H1 (cell line): ENCODE measurements around the gene PRRX2. TPM values are rescaled to one million over a fixed set of nuclear protein-coding genes. Genes with fewer than 3 reads are reported as not detected.

ENCODE experiments used
- CTCF ChIA-PET: fragments of 300-600 bp; sonication (Branson Sonifier 250); formaldehyde crosslinking; loops from one replicate; lab custom pipeline; 2021; ENCODE audit not compliant: partially characterized antibody; lab: Charles Lee
- POLR2A ChIA-PET: fragments of 300-600 bp; sonication (Branson Sonifier 250); formaldehyde crosslinking; loops from one replicate; lab custom pipeline; 2021; ENCODE audit warnings: inconsistent platforms; ENCODE audit not compliant: partially characterized antibody; lab: Charles Lee
- DNase-seq, 2 experiments: peaks; one replicate each; pipeline versions ENCODE4 v3.0.0 to v3.0.0-alpha.2; 2010 to 2022; ENCODE audit warnings: low spot score in 2 of 2, low read depth in 1 of 2, mixed read lengths in 1 of 2
- FAIRE-seq: peaks from 2 replicates; lab custom pipeline; 2011; peaks lifted over from hg19 to GRCh38; lab: Jason Lieb, UNC
- H2AFZ ChIP-seq: 2 replicates; pipeline ENCODE4 v1.8.1; 2012; ENCODE audit warnings: low read length, inconsistent platforms
- H2AK5ac ChIP-seq: 2 replicates; pipeline ENCODE4 v1.6.1; 2013; ENCODE audit warnings: low read depth, low read length
- H2BK120ac ChIP-seq: replicated peaks from 2 replicates; pipeline ENCODE3; 2013; ENCODE audit warnings: low read depth, low read length, inconsistent platforms
- H2BK12ac ChIP-seq: 2 replicates; pipeline ENCODE4 v1.6.1; 2013; ENCODE audit warnings: low read depth, low read length
- H2BK15ac ChIP-seq: 2 replicates; pipeline ENCODE4 v1.6.1; 2013; ENCODE audit warnings: low read length
- H2BK20ac ChIP-seq: 2 replicates; pipeline ENCODE4 v1.6.1; 2013; ENCODE audit warnings: low read length
- H2BK5ac ChIP-seq: 2 replicates; pipeline ENCODE4 v1.6.1; 2013; ENCODE audit warnings: low read depth, low read length
- H3K14ac ChIP-seq: 2 replicates; pipeline ENCODE4 v1.6.1; 2013; ENCODE audit warnings: inconsistent platforms; ENCODE audit not compliant: insufficient read length
- H3K18ac ChIP-seq: 2 replicates; pipeline ENCODE4 v1.6.1; 2013; ENCODE audit warnings: low read length; ENCODE audit errors: extremely low read depth
- H3K23ac ChIP-seq: 2 replicates; pipeline ENCODE4 v1.6.1; 2013; ENCODE audit warnings: inconsistent platforms; ENCODE audit not compliant: insufficient read length
- H3K23me2 ChIP-seq: 2 replicates; pipeline ENCODE4 v1.6.1; 2013; ENCODE audit warnings: low read depth, low read length
- H3K27ac ChIP-seq: 2 replicates; pipeline ENCODE4 v1.6.1; 2011; ENCODE audit warnings: low read depth, low read length, inconsistent platforms
- H3K27me3 ChIP-seq, 4 experiments: replicated peaks in 1 of 4; 1 replicate in 1 of 4; 2 replicates in 3 of 4; pipeline versions ENCODE4 v1.6.1 to v1.8.1; 2011 to 2013; ENCODE audit warnings: low read length in 3 of 4, mild to moderate bottlenecking in 3 of 4, inconsistent platforms in 2 of 4, mixed read lengths in 2 of 4, moderate library complexity in 1 of 4; ENCODE audit not compliant: control insufficient read depth in 3 of 4, insufficient read depth in 3 of 4; ENCODE audit errors: extremely low read depth in 1 of 4
- H3K36me3 ChIP-seq, 4 experiments: 2 replicates each; pipeline versions ENCODE4 v1.6.1 to v1.8.1; 2011 to 2013; ENCODE audit warnings: mild to moderate bottlenecking in 4 of 4, low read length in 3 of 4, moderate library complexity in 2 of 4, control low read depth in 1 of 4, inconsistent platforms in 1 of 4; ENCODE audit not compliant: insufficient read depth in 4 of 4, control insufficient read depth in 2 of 4
- H3K4ac ChIP-seq: replicated peaks from 2 replicates; pipeline ENCODE3; 2013; ENCODE audit warnings: low read length, low read depth, mixed read lengths, inconsistent platforms; ENCODE audit not compliant: insufficient read length
- H3K4me1 ChIP-seq, 4 experiments: replicated peaks in 1 of 4; 1 replicate in 1 of 4; 2 replicates in 3 of 4; pipeline versions ENCODE4 v1.6.1 to v1.8.1; 2011 to 2013; ENCODE audit warnings: low read length in 3 of 4, inconsistent platforms in 2 of 4, mixed read lengths in 1 of 4; ENCODE audit not compliant: insufficient read depth in 4 of 4, control insufficient read depth in 3 of 4
- H3K4me2 ChIP-seq, 2 experiments: 2 replicates each; pipeline versions ENCODE4 v1.6.1 to v1.8.1; 2011 to 2013; ENCODE audit warnings: low read depth in 2 of 2, low read length in 2 of 2, control low read depth in 1 of 2, inconsistent platforms in 1 of 2, mild to moderate bottlenecking in 1 of 2; ENCODE audit not compliant: insufficient read depth in 1 of 2
- H3K4me3 ChIP-seq, 4 experiments: fragments of 200-600, 300-600 bp in 1 of 4; sonication (generic), shearing (Covaris generic), sonication (Bioruptor Twin) in 1 of 4; 2 replicates each; pipeline versions ENCODE4 v1.5.1 to v1.8.1; 2011 to 2016; ENCODE audit warnings: low read length in 4 of 4, low read depth in 3 of 4, control low read depth in 2 of 4, inconsistent platforms in 2 of 4, mild to moderate bottlenecking in 2 of 4, mixed read lengths in 1 of 4, moderate library complexity in 1 of 4; ENCODE audit not compliant: insufficient read depth in 2 of 4; ENCODE audit errors: extremely low read depth in 1 of 4
- H3K56ac ChIP-seq: replicated peaks from 2 replicates; pipeline ENCODE3; 2013; ENCODE audit warnings: low read depth, mild to moderate bottlenecking, mixed read lengths, low read length, inconsistent platforms; ENCODE audit not compliant: insufficient read length
- H3K79me1 ChIP-seq: 2 replicates; pipeline ENCODE4 v1.6.1; 2013; ENCODE audit warnings: low read depth, low read length, control low read depth
- H3K79me2 ChIP-seq, 2 experiments: 2 replicates each; pipeline versions ENCODE4 v1.6.1 to v1.8.1; 2012 to 2013; ENCODE audit warnings: low read length in 2 of 2, mild to moderate bottlenecking in 2 of 2, inconsistent platforms in 1 of 2; ENCODE audit not compliant: insufficient read depth in 2 of 2, control insufficient read depth in 1 of 2
- H3K9ac ChIP-seq, 4 experiments: replicated peaks in 1 of 4; 1 replicate in 1 of 4; 2 replicates in 3 of 4; pipeline versions ENCODE4 v1.6.1 to v1.8.1; 2011 to 2013; ENCODE audit warnings: low read depth in 3 of 4, low read length in 3 of 4, control low read depth in 2 of 4, mild to moderate bottlenecking in 2 of 4, moderate library complexity in 2 of 4, inconsistent platforms in 1 of 4; ENCODE audit errors: extremely low read depth in 1 of 4
- H3K9me3 ChIP-seq, 2 experiments: 2 replicates each; pipeline versions ENCODE4 v1.6.1 to v1.8.1; 2012 to 2013; ENCODE audit warnings: mild to moderate bottlenecking in 2 of 2, moderate library complexity in 2 of 2, control low read depth in 1 of 2, inconsistent platforms in 1 of 2, low read depth in 1 of 2, low read length in 1 of 2, mixed read lengths in 1 of 2; ENCODE audit not compliant: insufficient read depth in 2 of 2
- H4K20me1 ChIP-seq, 2 experiments: replicated peaks in 1 of 2; 2 replicates each; pipeline versions ENCODE3 to v1.8.1; 2011 to 2013; ENCODE audit warnings: inconsistent platforms in 2 of 2, low read length in 2 of 2, mild to moderate bottlenecking in 1 of 2; ENCODE audit not compliant: insufficient read depth in 2 of 2, control insufficient read depth in 1 of 2
- H4K5ac ChIP-seq: 2 replicates; pipeline ENCODE4 v1.6.1; 2013; ENCODE audit warnings: low read length, low read depth, mixed read lengths, inconsistent platforms; ENCODE audit not compliant: insufficient read length
- H4K8ac ChIP-seq: 2 replicates; pipeline ENCODE4 v1.8.0; 2013; ENCODE audit warnings: mild to moderate bottlenecking, moderate library complexity, low read length, inconsistent platforms; ENCODE audit not compliant: insufficient read depth; ENCODE audit errors: extremely low read depth
- H4K91ac ChIP-seq: replicated peaks from 2 replicates; pipeline ENCODE3; 2013; ENCODE audit warnings: low read length, mixed read lengths, inconsistent platforms; ENCODE audit not compliant: insufficient read length
- ASH2L ChIP-seq: fragments of 200-600, 300-600 bp; sonication (generic); IDR thresholded peaks from one replicate; pipeline ENCODE4 v1.7.1; 2017; ENCODE audit warnings: low read length
- ATF3 ChIP-seq: IDR thresholded peaks from 2 replicates; pipeline ENCODE4 v1.6.1; 2011; ENCODE audit warnings: low read depth, mild to moderate bottlenecking, low read length; ENCODE audit not compliant: insufficient read depth
- KDM4A ChIP-seq: IDR thresholded peaks from one replicate; pipeline ENCODE4 v1.7.1; 2012; ENCODE audit warnings: low read depth, mild to moderate bottlenecking, moderate library complexity, low read length, inconsistent platforms; ENCODE audit not compliant: severe bottlenecking
- MAX ChIP-seq: IDR thresholded peaks from 2 replicates; pipeline ENCODE4 v1.6.1; 2012; ENCODE audit warnings: inconsistent platforms
- NRF1 ChIP-seq: IDR thresholded peaks from 2 replicates; pipeline ENCODE4 v1.6.1; 2011; ENCODE audit warnings: mild to moderate bottlenecking, low read depth, low read length, improper control_type of control experiment
- PHF8 ChIP-seq: fragments of 200-600 bp; sonication (generic); conservative IDR thresholded peaks from 2 replicates; pipeline ENCODE4 v1.7.1; 2012; ENCODE audit warnings: low read depth, mild to moderate bottlenecking, inconsistent platforms, low read length, moderate library complexity
- POLR2A ChIP-seq, 2 experiments: IDR thresholded peaks; 1 replicate in 1 of 2; 2 replicates in 1 of 2; pipeline ENCODE4 v1.6.1; 2011; ENCODE audit warnings: low read depth in 2 of 2, low read length in 2 of 2, mild to moderate bottlenecking in 2 of 2; ENCODE audit errors: control extremely low read depth in 1 of 2
- RBBP5 ChIP-seq: IDR thresholded peaks from 2 replicates; pipeline ENCODE4 v1.7.1; 2012; ENCODE audit warnings: low read depth, mild to moderate bottlenecking, inconsistent platforms, low read length, moderate library complexity, borderline replicate concordance
- SP4 ChIP-seq: IDR thresholded peaks from 2 replicates; pipeline ENCODE4 v1.6.1; 2012; ENCODE audit warnings: low read length, inconsistent platforms
- USF2 ChIP-seq: IDR thresholded peaks from 2 replicates; pipeline ENCODE4 v1.6.1; 2011; ENCODE audit warnings: low read length, improper control_type of control experiment
- WGBS, 2 experiments: shearing (Covaris generic) in 1 of 2; methylation state at CpG; one replicate each; pipeline versions ENCODE4 v1.1.6 to v1.1.7; 2013 to 2015; ENCODE audit warnings: low lambda C conversion rate in 2 of 2, mixed read lengths in 2 of 2, inconsistent platforms in 1 of 2, low coverage in 1 of 2, missing lambda C conversion rate in 1 of 2; ENCODE audit not compliant: insufficient replicate concordance in 2 of 2, insufficient coverage in 1 of 2, insufficient read length in 1 of 2; ENCODE audit errors: extremely low coverage in 1 of 2, missing lambda C conversion rate in 1 of 2; 5-methylcytosine and 5-hydroxymethylcytosine counted together
- polyA plus RNA-seq, 7 experiments: library from polyadenylated mRNA; depleted of rRNA in 3 of 7; stranded (reverse) in 5 of 7; unstranded in 2 of 7; fragments of >200 nt in 5 of 7; fragments of 200-250 nt in 2 of 7; gene quantifications; 1 replicate in 5 of 7; 2 replicates in 1 of 7; 4 replicates in 1 of 7; pipeline versions ENCODE4 v1.2.1 to v1.2.3, GENCODE V29; 2011 to 2013; ENCODE audit warnings: missing spikeins in 2 of 7, mixed read lengths in 2 of 7
- total RNA-seq: library from RNA; stranded (reverse); fragmentation: NEBNext Ultra II Directional; extraction: Animal tissue kit (Norgen Biotek cat#: 25700); gene quantifications from 2 replicates; pipeline ENCODE4 v1.2.1, GENCODE V29; 2021

Gene PRRX2
- total and polyA plus RNA-seq, 2 of the 8 experiments (the other 6 are each of a cell fraction or from before 2014, with no cell fraction given) = 5.8 to 9.2 TPM

GRCh38 chr9:129626079-129626624, 39.3 kb upstream of the PRRX2 start, which contains the start of gene NTMT1:
NTMT1 (plus strand) TSS chr9:129626163; CDS start chr9:129632704, 6,541 bp downstream.
- Histone ChIP-seq H2AK5ac (peak within 1 kb of the TSS; percentile 68; the same call in 1 of the 2 replicates), H2BK20ac (no peak within 1 kb of the TSS), H2BK12ac (0 out of 2 replicates have a peak within 1 kb of the TSS, but pooled peaks have one; percentile 75), H4K20me1 (peaks cover 38 to 45% of the 10 kb centered on the region in 2 experiments), H3K4ac (peak within 1 kb of the TSS; percentile 94), H4K5ac (peak within 1 kb of the TSS; percentile 89), H4K91ac (no peak within 1 kb of the TSS), H3K36me3 (peaks cover 0 to 5% (median 0%) of the 10 kb centered on the region in 4 experiments; a peak in 2 of 8 replicates), H3K18ac (peak within 1 kb of the TSS; percentile 99), H2BK15ac (peak within 1 kb of the TSS; percentile 72; the same call in 1 of the 2 replicates), H3K23me2 (peaks cover 11% of the 10 kb centered on the region), H3K4me3 (peak within 1 kb of the TSS; percentile 78 to 92 (median 83)), H3K27ac (peak within 1 kb of the TSS; percentile 88), H3K23ac (no peak within 1 kb of the TSS), H3K79me1 (peaks cover 26% of the 10 kb centered on the region), H2BK5ac (peak within 1 kb of the TSS; percentile 88), H3K4me2 (peak within 1 kb of the TSS; percentile 94 to 99), H2BK120ac (no peak within 1 kb of the TSS), H4K8ac (peak within 1 kb of the TSS; percentile 99), H3K4me1 (peaks cover 10 to 19% (median 13%) of the 10 kb centered on the region in 4 experiments), H3K14ac (no peak within 1 kb of the TSS), H3K56ac (peak within 1 kb of the TSS; percentile 32), H3K9me3 (no peaks in the 10 kb centered on the region), H3K9ac (peak within 1 kb of the TSS; percentile 80 to 85 (median 82)), H3K79me2 (peaks cover 47 to 52% of the 10 kb centered on the region in 2 experiments), H2AFZ (no peak within 1 kb of the TSS), H3K27me3 (peaks cover 3 to 9% (median 7%) of the 10 kb centered on the region in 4 experiments)
- 2% methylated on average over 48 of the region's 55 CpGs; no CpG with 5 or more reads in 1 of the 2 experiments for WGBS, 2 experiments
- ChIA-PET POLR2A (interaction anchor here (0.8 to 8.4 kb wide), 5 partner anchors 13 to 487 kb away, joined by 3 to 95 read pairs (median 4); partner anchors contain the start of genes ASB6 and IER5L), CTCF (interaction anchor here (0.6 to 8.1 kb wide), 14 partner anchors 12 to 833 kb away, joined by 3 to 104 read pairs (median 8); no protein-coding TSS in a partner anchor)
- no peak for FAIRE-seq
- DNase-seq = peak in 1 of 2 experiments; percentile 98
- TF ChIP-seq USF2 = peak; percentile 93
- TF ChIP-seq SP4 = 0 out of 2 replicates have a peak, but pooled peaks have one; percentile 43
- peak; percentile 12; the same call in 1 of the 2 replicates for TF ChIP-seq NRF1
- TF ChIP-seq PHF8 = peak; percentile 100
- TF ChIP-seq KDM4A = peak; percentile 73
- TF ChIP-seq ATF3 = peak; percentile 90
- TF ChIP-seq ASH2L = peak; percentile 95
- TF ChIP-seq RBBP5 = peak; percentile 78; the same call in 1 of the 2 replicates
- peak; percentile 95 for TF ChIP-seq MAX
- peak; percentile 93 to 96 for TF ChIP-seq POLR2A (IDR thresholded peaks at IDR 0.05; ENCODE audit: control extremely low read depth in 1 of 2, low read depth in 2 of 2, low read length in 2 of 2)
